Measurements from ENCODE around the gene TEX10.
A peak's percentile ranks its signal among the peaks of the same experiment; 100 is the strongest.

Gene TEX10

GRCh38 chr9:100368672-100369071 lies 15.9 kb upstream of the TEX10 start:
- no peaks in the 10 kb centered on the region for H3K36me3 ChIP-seq (ENCODE audit: control insufficient read depth, insufficient read depth, low read length)
- no peak overlapping the region for H3K27ac ChIP-seq (ENCODE audit: low read depth, low read length)
- H3K4me3 ChIP-seq (ENCODE audit: low read length) = no peak overlapping the region
- no peaks in the 10 kb centered on the region for H3K27me3 ChIP-seq (ENCODE audit: control insufficient read depth, insufficient read depth, low read length)
- H3K9ac ChIP-seq (ENCODE audit: low read length) = no peak overlapping the region
- H3K4me1 ChIP-seq (ENCODE audit: control insufficient read depth, insufficient read depth, low read length) = no peaks in the 10 kb centered on the region

- H3K9ac ChIP-seq (ENCODE audit: low read length) = no peak overlapping the region
Measured at GRCh38 chr9:100366121-100366520, 13.4 kb upstream of the TEX10 start.

GRCh38 chr9:100364013-100364412 lies 11.3 kb upstream of the TEX10 start:
- Histone ChIP-seq H3K4me1 (ENCODE audit: control insufficient read depth, insufficient read depth, low read length) (no peaks in the 10 kb centered on the region), H3K27me3 (ENCODE audit: control insufficient read depth, insufficient read depth, low read length) (no peaks in the 10 kb centered on the region), H3K4me3 (ENCODE audit: low read length) (no peak overlapping the region), H3K9ac (ENCODE audit: low read length) (no peak overlapping the region), H3K27ac (ENCODE audit: low read depth, low read length) (no peak overlapping the region), H3K36me3 (ENCODE audit: control insufficient read depth, insufficient read depth, low read length) (no peaks in the 10 kb centered on the region)

More at GRCh38 chr9:100366121-100366520, 13.4 kb upstream of the TEX10 start:
- Histone ChIP-seq H3K27me3 (ENCODE audit: control insufficient read depth, insufficient read depth, low read length) (no peaks in the 10 kb centered on the region), H3K4me1 (ENCODE audit: control insufficient read depth, insufficient read depth, low read length) (no peaks in the 10 kb centered on the region), H3K36me3 (ENCODE audit: control insufficient read depth, insufficient read depth, low read length) (no peaks in the 10 kb centered on the region), H3K27ac (ENCODE audit: low read depth, low read length) (no peak overlapping the region), H3K4me3 (ENCODE audit: low read length) (no peak overlapping the region)

GRCh38 chr9:100359057-100359456 lies 6.3 kb upstream of the TEX10 start:
- no peaks in the 10 kb centered on the region for H3K36me3 ChIP-seq (ENCODE audit: control insufficient read depth, insufficient read depth, low read length)
- no peak overlapping the region for H3K27ac ChIP-seq (ENCODE audit: low read depth, low read length)
- H3K4me3 ChIP-seq (ENCODE audit: low read length) = no peak overlapping the region
- no peaks in the 10 kb centered on the region for H3K4me1 ChIP-seq (ENCODE audit: control insufficient read depth, insufficient read depth, low read length)
- H3K9ac ChIP-seq (ENCODE audit: low read length) = no peak overlapping the region
- H3K27me3 ChIP-seq (ENCODE audit: control insufficient read depth, insufficient read depth, low read length) = no peaks in the 10 kb centered on the region

- Histone ChIP-seq H3K27me3 (ENCODE audit: control insufficient read depth, insufficient read depth, low read length) (no peaks in the 10 kb centered on the region), H3K9ac (ENCODE audit: low read length) (no peak overlapping the region)
Measured at GRCh38 chr9:100357501-100357900, 4.8 kb upstream of the TEX10 start.

GRCh38 chr9:100355561-100355960 lies 2.8 kb upstream of the TEX10 start:
- H3K9ac ChIP-seq (ENCODE audit: low read length) = no peak overlapping the region
- no peaks in the 10 kb centered on the region for H3K27me3 ChIP-seq (ENCODE audit: control insufficient read depth, insufficient read depth, low read length)
- H3K36me3 ChIP-seq (ENCODE audit: control insufficient read depth, insufficient read depth, low read length) = no peaks in the 10 kb centered on the region
- H3K27ac ChIP-seq (ENCODE audit: low read depth, low read length) = no peak overlapping the region
- H3K4me3 ChIP-seq (ENCODE audit: low read length) = no peak overlapping the region
- H3K4me1 ChIP-seq (ENCODE audit: control insufficient read depth, insufficient read depth, low read length) = peaks cover 4% of the 10 kb centered on the region

More at GRCh38 chr9:100357501-100357900, 4.8 kb upstream of the TEX10 start:
- H3K36me3 ChIP-seq (ENCODE audit: control insufficient read depth, insufficient read depth, low read length) = no peaks in the 10 kb centered on the region
- no peak overlapping the region for H3K27ac ChIP-seq (ENCODE audit: low read depth, low read length)
- peaks cover 4% of the 10 kb centered on the region for H3K4me1 ChIP-seq (ENCODE audit: control insufficient read depth, insufficient read depth, low read length)
- no peak overlapping the region for H3K4me3 ChIP-seq (ENCODE audit: low read length)

GRCh38 chr9:100354121-100354800 lies 1.5 kb upstream of the TEX10 start:
- Histone ChIP-seq H3K4me3 (ENCODE audit: low read length) (no peak overlapping the region), H3K36me3 (ENCODE audit: control insufficient read depth, insufficient read depth, low read length) (no peaks in the 10 kb centered on the region), H3K4me1 (ENCODE audit: control insufficient read depth, insufficient read depth, low read length) (peaks cover 4% of the 10 kb centered on the region), H3K27ac (ENCODE audit: low read depth, low read length) (no peak overlapping the region), H3K27me3 (ENCODE audit: control insufficient read depth, insufficient read depth, low read length) (no peaks in the 10 kb centered on the region), H3K9ac (ENCODE audit: low read length) (no peak overlapping the region)

- Histone ChIP-seq H3K27me3 (ENCODE audit: control insufficient read depth, insufficient read depth, low read length) (no peaks in the 10 kb centered on the region), H3K9ac (ENCODE audit: low read length) (peak overlapping the region; percentile 29), H3K27ac (ENCODE audit: low read depth, low read length) (peak overlapping the region; percentile 81), H3K4me3 (ENCODE audit: low read length) (peak overlapping the region; percentile 93), H3K36me3 (ENCODE audit: control insufficient read depth, insufficient read depth, low read length) (no peaks in the 10 kb centered on the region), H3K4me1 (ENCODE audit: control insufficient read depth, insufficient read depth, low read length) (peaks cover 4% of the 10 kb centered on the region)
Measured at GRCh38 chr9:100352201-100352726, 478 bp downstream of the TEX10 start.

GRCh38 chr9:100351508-100351907 lies 1.2 kb downstream of the TEX10 start:
- H3K27ac ChIP-seq (ENCODE audit: low read depth, low read length) = no peak overlapping the region
- peak overlapping the region; percentile 93 for H3K4me3 ChIP-seq (ENCODE audit: low read length)
- no peaks in the 10 kb centered on the region for H3K27me3 ChIP-seq (ENCODE audit: control insufficient read depth, insufficient read depth, low read length)
- H3K4me1 ChIP-seq (ENCODE audit: control insufficient read depth, insufficient read depth, low read length) = peaks cover 4% of the 10 kb centered on the region
- no peaks in the 10 kb centered on the region for H3K36me3 ChIP-seq (ENCODE audit: control insufficient read depth, insufficient read depth, low read length)
- no peak overlapping the region for H3K9ac ChIP-seq (ENCODE audit: low read length)

GRCh38 chr9:100350188-100350587 lies 2.6 kb downstream of the TEX10 start:
- Histone ChIP-seq H3K27ac (ENCODE audit: low read depth, low read length) (no peak overlapping the region), H3K27me3 (ENCODE audit: control insufficient read depth, insufficient read depth, low read length) (no peaks in the 10 kb centered on the region), H3K36me3 (ENCODE audit: control insufficient read depth, insufficient read depth, low read length) (no peaks in the 10 kb centered on the region), H3K4me1 (ENCODE audit: control insufficient read depth, insufficient read depth, low read length) (peaks cover 4% of the 10 kb centered on the region), H3K4me3 (ENCODE audit: low read length) (no peak overlapping the region), H3K9ac (ENCODE audit: low read length) (no peak overlapping the region)

GRCh38 chr9:100346836-100347235 lies 5.9 kb downstream of the TEX10 start:
- Histone ChIP-seq H3K27me3 (ENCODE audit: control insufficient read depth, insufficient read depth, low read length) (no peaks in the 10 kb centered on the region), H3K27ac (ENCODE audit: low read depth, low read length) (no peak overlapping the region), H3K36me3 (ENCODE audit: control insufficient read depth, insufficient read depth, low read length) (no peaks in the 10 kb centered on the region), H3K4me1 (ENCODE audit: control insufficient read depth, insufficient read depth, low read length) (no peaks in the 10 kb centered on the region), H3K4me3 (ENCODE audit: low read length) (no peak overlapping the region), H3K9ac (ENCODE audit: low read length) (no peak overlapping the region)

GRCh38 chr9:100341889-100342288 lies 10.9 kb downstream of the TEX10 start:
- no peak overlapping the region for H3K4me3 ChIP-seq (ENCODE audit: low read length)
- H3K27me3 ChIP-seq (ENCODE audit: control insufficient read depth, insufficient read depth, low read length) = no peaks in the 10 kb centered on the region
- H3K4me1 ChIP-seq (ENCODE audit: control insufficient read depth, insufficient read depth, low read length) = no peaks in the 10 kb centered on the region
- no peak overlapping the region for H3K27ac ChIP-seq (ENCODE audit: low read depth, low read length)
- no peaks in the 10 kb centered on the region for H3K36me3 ChIP-seq (ENCODE audit: control insufficient read depth, insufficient read depth, low read length)
- no peak overlapping the region for H3K9ac ChIP-seq (ENCODE audit: low read length)

- H3K4me3 ChIP-seq (ENCODE audit: low read length) = no peak overlapping the region
- no peaks in the 10 kb centered on the region for H3K4me1 ChIP-seq (ENCODE audit: control insufficient read depth, insufficient read depth, low read length)
- no peaks in the 10 kb centered on the region for H3K36me3 ChIP-seq (ENCODE audit: control insufficient read depth, insufficient read depth, low read length)
- H3K27ac ChIP-seq (ENCODE audit: low read depth, low read length) = no peak overlapping the region
- H3K27me3 ChIP-seq (ENCODE audit: control insufficient read depth, insufficient read depth, low read length) = no peaks in the 10 kb centered on the region
- H3K9ac ChIP-seq (ENCODE audit: low read length) = no peak overlapping the region
Measured at GRCh38 chr9:100340224-100340623, 12.5 kb downstream of the TEX10 start.

All from rectal smooth muscle tissue (tissue), 1 donor.